Stimulated activated CD8-positive, alpha-beta memory T cell treated with anti-CD3 and anti-CD28 coated beads, Interleukin-12 subunit alpha, Interleukin-12 subunit beta, amount 100 ng/mL, for 24 hours (primary cell): Measurements from ENCODE around the gene PFKFB2.
"Not testable (repeated sequence)": the region's sequence is repeated elsewhere in the genome, so short reads cannot be mapped to it uniquely, and the experiment has no call there.

Source experiments
- DNase-seq: peaks from one replicate; pipeline ENCODE4 v3.0.0-alpha.2; 2020; ENCODE audit errors: extremely low read depth

Gene PFKFB2

DNA sequence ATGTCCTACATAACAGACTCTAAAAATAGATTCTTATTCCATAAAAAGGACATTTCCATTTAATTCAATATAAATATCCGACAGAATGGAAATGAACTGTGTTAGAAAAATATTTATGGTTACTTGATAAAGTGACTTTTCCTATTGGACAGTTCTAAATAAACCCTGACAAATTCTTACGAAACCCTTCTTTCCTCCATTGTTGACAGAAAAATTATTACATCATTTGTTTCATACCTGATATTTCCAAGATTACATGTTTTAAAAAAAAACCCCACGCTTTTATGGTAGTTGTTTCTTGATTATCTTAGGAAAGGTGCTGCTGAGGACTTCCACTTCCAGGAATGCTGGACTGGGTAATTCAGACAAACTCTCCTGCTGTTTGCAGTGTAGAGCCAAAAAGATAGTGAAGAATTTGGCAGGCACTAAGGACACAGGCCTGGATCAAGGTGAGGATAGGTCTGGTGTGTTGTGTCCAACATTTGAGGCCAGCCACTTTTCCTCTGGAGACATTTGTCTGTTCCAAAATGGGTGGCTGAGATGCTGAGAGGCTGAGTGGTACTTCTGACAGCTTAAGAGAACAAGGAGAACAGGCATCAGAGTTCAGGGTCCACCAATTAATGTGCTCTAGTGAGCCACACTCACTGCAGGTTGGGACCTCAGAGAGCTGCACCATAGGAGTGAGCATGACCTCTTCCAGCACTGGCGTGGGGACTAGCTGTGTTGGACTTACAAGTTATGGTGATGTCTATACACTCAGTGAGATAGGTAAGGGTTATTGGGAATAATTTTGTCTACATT, 13.5 kb upstream of the PFKFB2 start:
- no peak for DNase-seq

DNA sequence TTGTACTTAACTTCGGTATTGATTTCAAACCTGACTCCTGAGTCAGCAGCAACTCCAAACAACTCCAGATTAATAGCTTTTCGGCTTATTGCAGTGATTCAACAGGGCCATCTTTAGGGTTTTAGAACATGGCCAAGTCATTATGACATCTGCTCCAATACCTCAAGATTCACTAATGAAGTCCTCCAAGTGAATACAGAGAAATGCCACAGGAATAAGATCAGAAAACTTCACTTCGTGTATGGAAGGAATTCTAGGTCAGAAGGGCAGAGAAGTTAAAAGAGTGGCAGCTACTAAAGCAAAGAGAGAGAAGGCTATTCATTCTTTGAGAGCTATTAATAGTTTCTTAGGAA, 12.9 kb upstream of the PFKFB2 start:
- no peak for DNase-seq

GRCh38 chr1:207041397-207041796, 11.7 kb upstream of the PFKFB2 start:
- DNase-seq: not testable (repeated sequence)

GRCh38 chr1:207045453-207045852, 7.6 kb upstream of the PFKFB2 start:
- DNase-seq: no peak

- no peak for DNase-seq
Observed at GRCh38 chr1:207047505-207047904, 5.6 kb upstream of the PFKFB2 start.

GRCh38 chr1:207048041-207048440, 5.0 kb upstream of the PFKFB2 start:
- no peak for DNase-seq

DNA sequence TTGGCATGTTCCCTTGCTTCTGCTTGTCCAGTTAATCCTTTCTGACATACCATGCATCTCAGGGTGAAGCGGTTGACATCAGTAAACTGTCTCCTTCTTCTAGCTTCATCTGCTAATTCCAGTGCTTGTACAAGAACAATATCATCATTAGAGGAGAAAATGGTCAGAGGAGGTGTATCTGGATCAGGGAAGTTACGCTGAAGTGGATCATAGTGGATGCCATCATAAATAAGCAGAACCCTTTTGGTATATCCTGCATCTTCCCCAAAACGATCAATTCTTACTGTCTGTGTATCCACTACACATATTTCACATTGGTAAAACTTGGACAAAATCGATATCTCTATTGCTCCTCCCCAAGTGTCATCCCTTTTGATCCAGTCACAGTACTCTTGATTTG, 4.0 kb upstream of the PFKFB2 start:
- DNase-seq: no peak

DNA sequence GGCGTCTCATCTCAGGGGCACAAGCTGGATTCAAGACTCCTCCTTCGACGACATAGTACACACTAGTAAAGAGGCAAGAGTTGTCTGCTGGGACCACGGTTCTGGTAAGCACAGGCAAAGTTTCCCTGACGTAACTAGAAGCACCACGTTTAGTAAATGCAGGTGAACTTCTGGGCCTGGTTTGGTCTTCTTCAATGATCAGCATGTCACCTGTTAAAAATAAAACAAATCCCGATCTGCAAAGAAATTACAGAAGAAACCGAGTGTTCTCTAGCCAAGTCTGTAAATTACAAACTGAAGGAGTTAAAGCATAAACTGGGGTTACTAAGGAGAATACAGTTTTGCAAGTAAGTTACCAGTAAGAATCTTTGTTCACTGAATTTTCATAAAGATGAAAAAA, 3.6 kb upstream of the PFKFB2 start:
- no peak for DNase-seq

GRCh38 chr1:207049974-207050391, 3.1 kb upstream of the PFKFB2 start:
- no peak for DNase-seq

- DNase-seq: peak; percentile 69
Observed at GRCh38 chr1:207050480-207051190, 2.4 kb upstream of the PFKFB2 start.

DNA sequence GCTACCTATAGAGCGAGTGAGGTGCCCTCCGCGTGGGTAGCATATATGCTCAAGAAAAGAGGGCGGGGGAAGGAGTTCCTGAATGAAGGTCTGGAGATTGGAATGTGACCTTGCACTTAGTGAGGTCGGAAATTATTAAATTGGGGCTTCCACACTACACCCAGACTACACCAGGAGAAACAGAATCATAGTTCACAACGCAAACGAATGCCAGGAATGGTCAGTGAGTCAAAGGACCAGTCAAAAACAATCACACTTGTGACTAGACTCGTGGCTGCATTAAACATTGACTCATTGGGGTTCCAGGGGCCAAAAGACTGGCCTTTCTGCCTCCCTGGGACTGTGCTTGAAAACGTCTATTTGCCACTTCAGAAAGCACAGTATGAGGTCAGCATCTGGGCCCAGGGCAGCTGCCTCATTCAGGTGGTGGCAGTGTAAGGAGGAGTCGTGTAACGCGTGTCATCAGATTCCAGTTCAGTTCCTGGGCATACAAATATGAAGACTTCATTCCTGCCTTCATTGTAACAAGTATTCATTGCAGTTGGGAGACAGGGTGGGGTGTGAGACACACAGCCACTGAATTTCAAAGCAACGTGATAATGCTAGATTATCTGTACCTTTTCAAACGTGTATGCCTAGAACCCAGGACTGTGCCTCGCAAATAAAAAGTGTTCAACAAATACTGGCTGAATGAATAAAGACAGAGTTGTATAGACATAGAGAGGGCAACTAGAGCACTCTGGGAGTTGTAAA, 1.7 kb upstream of the PFKFB2 start, which contains the start of gene YOD1:
Gene YOD1 (minus strand): TSS at position 18 of the 753 bp plus-strand sequence. CDS start 178 bp downstream, outside the sequence.
- no peak for DNase-seq

- DNase-seq: no peak
Observed at GRCh38 chr1:207054491-207054890, 1.4 kb downstream of the PFKFB2 start.

DNA sequence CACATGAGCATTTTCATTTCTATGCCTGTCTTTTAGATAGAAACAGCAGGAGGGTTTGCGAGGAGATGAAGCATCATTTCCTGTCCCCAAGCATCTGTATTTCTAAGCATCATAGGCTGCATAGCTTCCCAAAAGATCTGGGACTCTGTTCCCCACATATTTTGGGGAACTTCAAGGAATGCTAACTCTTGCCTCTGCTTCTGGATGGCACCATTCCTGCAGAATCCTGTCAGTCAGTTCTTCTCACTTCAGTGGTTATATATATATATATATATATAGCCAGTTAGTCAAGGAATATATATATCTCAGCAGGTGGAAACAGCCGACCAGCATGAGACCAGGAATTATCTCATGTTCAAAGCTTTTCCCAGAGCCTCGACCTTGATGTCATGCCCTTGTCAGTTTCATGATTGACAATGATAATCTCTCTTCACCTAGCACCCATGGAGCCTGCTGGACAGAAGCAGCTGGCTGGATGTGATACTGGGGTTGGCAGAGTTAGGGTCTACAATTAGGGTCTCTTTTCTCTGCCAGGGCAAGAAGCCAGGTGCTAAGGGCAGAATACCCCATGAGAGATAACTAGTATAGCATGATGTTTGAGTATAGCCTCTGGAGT, 2.4 kb downstream of the PFKFB2 start:
- DNase-seq: no peak

GRCh38 chr1:207056673-207057072, 3.6 kb downstream of the PFKFB2 start:
- DNase-seq: no peak

DNA sequence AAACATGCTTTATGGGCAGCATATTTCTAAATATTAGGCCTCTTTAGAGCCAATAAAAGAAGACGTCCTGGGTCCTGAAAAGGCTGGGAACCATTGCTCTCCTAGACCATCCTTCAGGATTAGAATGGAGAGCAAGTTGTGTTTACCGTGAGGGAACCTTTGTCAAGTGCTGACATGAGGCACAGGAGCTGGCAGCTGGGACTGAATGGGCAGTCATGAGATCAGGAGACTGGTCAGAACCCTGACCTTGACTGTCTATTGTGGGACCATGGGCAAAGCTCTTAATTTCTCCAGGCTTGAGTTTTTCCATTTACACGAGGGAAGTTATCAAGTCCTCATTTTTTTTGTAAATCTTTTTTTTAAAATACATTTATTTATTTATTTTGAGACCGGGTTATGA, 5.2 kb downstream of the PFKFB2 start:
- DNase-seq: no peak

DNA sequence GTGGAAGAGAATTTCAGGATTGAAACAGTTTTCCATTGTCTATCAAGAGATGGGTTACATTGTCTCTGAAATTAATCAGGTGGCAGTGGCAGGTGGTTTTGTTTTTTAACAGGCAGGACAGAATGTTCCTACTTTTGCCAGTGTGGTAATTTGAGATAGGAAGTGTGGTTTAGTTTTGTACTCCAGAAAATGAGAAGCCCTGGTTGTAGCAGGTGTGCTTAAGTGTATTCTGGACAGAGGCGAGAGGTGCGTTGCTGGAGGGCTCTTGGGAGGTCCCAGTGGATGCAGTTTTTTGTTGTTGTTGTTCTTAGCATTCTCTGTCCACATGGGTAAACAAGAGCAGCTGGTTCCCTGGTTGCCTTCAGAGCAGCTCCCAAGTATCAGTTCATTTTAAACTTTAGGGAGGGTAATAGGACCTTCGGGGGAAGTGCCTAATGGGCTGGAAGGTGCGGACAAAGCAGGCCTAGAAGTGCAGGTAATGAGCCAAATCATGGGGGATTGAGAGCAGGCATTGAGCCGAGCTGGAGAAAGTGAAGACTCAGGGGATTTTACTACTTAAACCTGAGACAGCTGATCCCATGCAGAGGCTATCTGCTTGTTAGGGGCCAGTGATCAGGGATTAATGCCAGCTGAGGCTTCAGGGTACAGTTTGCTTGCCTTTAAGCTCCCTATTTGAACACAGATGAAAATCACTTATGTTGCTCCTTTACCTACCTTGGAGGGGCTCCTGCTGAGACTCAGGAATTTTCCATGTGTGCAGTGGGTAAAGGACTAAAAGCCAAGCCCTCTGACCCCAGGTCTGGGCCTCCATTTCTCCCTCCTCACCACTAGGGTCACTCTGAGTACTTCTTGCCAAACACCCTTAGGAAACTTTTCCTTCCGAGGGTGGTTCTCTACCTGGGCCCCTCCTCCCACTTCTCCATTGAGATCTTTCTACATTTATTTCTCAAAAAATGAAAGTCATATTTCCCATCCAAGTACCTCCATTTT, 6.1 kb downstream of the PFKFB2 start:
- DNase-seq: no peak

- no peak for DNase-seq
Observed at GRCh38 chr1:207059881-207060280, 6.8 kb downstream of the PFKFB2 start.

GRCh38 chr1:207060596-207060995, 7.5 kb downstream of the PFKFB2 start:
- no peak for DNase-seq

- DNase-seq: no peak
Observed at GRCh38 chr1:207062058-207062457, 9.0 kb downstream of the PFKFB2 start.

GRCh38 chr1:207063014-207063413, 9.9 kb downstream of the PFKFB2 start:
- no peak for DNase-seq

DNA sequence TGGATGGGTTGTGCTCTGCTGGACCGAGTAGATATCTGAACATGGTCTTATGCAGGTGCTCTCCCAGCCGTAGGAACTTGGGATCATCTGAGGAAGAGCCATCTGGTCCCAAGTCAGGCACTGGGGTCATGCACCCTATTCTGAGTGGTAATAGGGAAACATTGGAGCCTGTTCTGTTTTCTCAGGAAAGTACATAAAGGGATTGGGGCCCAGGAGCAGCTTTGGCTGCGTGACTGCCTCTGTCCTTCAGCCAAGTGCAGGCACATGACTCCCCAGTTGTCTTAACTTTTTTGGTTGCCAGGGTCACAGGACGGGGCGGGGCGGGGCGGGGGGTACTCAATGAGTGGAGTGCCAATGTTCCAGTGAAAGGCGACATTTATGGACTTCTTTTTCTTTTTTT, 11.5 kb downstream of the PFKFB2 start:
- DNase-seq: no peak
